HepG2 (cell line): ENCODE data around the gene TDG. TPM values are rescaled to one million over a fixed set of nuclear protein-coding genes. Genes with fewer than 3 reads are reported as not detected.

ENCODE experiments used
- ATF6 ChIP-seq: sonication (generic); formaldehyde crosslinking; conservative IDR thresholded peaks from 2 replicates; pipeline ENCODE4 v1.4.0; 2020; ENCODE audit warnings: missing genetic modification reagents
- CAMTA2 ChIP-seq: sonication (generic); formaldehyde crosslinking; IDR thresholded peaks from 2 replicates; pipeline ENCODE4 v1.4.0; 2020; ENCODE audit warnings: mild to moderate bottlenecking, missing genetic modification reagents, borderline replicate concordance
- HDAC1 ChIP-seq: sonication (generic); formaldehyde crosslinking; IDR thresholded peaks from 2 replicates; pipeline ENCODE4 v1.5.1; 2020; ENCODE audit warnings: mild to moderate bottlenecking, missing genetic modification reagents
- HOXA3 ChIP-seq: sonication (generic); formaldehyde crosslinking; IDR thresholded peaks from 2 replicates; pipeline ENCODE4 v1.5.0; 2020; ENCODE audit warnings: missing genetic modification reagents
- KAT7 ChIP-seq: IDR thresholded peaks from 2 replicates; pipeline ENCODE4 v1.6.1; 2018; ENCODE audit warnings: borderline replicate concordance, missing compliant biosample characterization
- KMT2A ChIP-seq: sonication (generic); formaldehyde crosslinking; IDR thresholded peaks from 2 replicates; pipeline ENCODE4 v1.4.0; 2020; ENCODE audit warnings: missing genetic modification reagents
- MTERF4 ChIP-seq: sonication (generic); formaldehyde crosslinking; IDR thresholded peaks from 2 replicates; pipeline ENCODE4 v1.8.0; 2023; ENCODE audit warnings: mild to moderate bottlenecking, missing genetic modification reagents
- NFIC ChIP-seq: IDR thresholded peaks from 2 replicates; pipeline ENCODE4 v1.6.1; 2012; ENCODE audit warnings: mild to moderate bottlenecking, low read length, inconsistent platforms
- NR1H2 ChIP-seq: sonication (generic); formaldehyde crosslinking; IDR thresholded peaks from 2 replicates; pipeline ENCODE4 v1.8.1; 2022; ENCODE audit warnings: low read depth, missing genetic modification reagents, borderline replicate concordance
- RBM39 ChIP-seq: fragments of 200-400 bp; formaldehyde crosslinking; IDR thresholded peaks from one replicate; pipeline ENCODE4 v1.6.1; 2018; ENCODE audit warnings: antibody characterized with exemption, mild to moderate bottlenecking, low read depth, low read length; ENCODE audit not compliant: poor library complexity, severe bottlenecking
- SETDB1 ChIP-seq: sonication (generic); formaldehyde crosslinking; IDR thresholded peaks from 2 replicates; pipeline ENCODE4 v1.5.1; 2020; ENCODE audit warnings: missing genetic modification reagents, mild to moderate bottlenecking, borderline replicate concordance
- SP1 ChIP-seq, 2 experiments: fragments of 450-650 bp in 1 of 2; sonication (generic) in 1 of 2; formaldehyde crosslinking in 1 of 2; IDR thresholded peaks; 2 replicates each; pipeline versions ENCODE4 v1.4.0 to v1.6.1; 2016 to 2020; ENCODE audit warnings: missing genetic modification reagents in 1 of 2
- THAP11 ChIP-seq: IDR thresholded peaks from 2 replicates; pipeline ENCODE4 v1.6.1; 2016; ENCODE audit warnings: missing biosample characterization, missing genetic modification reagents
- TOE1 ChIP-seq: sonication (generic); formaldehyde crosslinking; IDR thresholded peaks from 2 replicates; pipeline ENCODE4 v1.4.0; 2020; ENCODE audit warnings: mild to moderate bottlenecking, missing genetic modification reagents
- TOPORS ChIP-seq: sonication (generic); formaldehyde crosslinking; IDR thresholded peaks from 2 replicates; pipeline ENCODE4 v1.8.0; 2023; ENCODE audit warnings: mild to moderate bottlenecking, missing genetic modification reagents
- ZMYM4 ChIP-seq: sonication (generic); formaldehyde crosslinking; IDR thresholded peaks from 2 replicates; pipeline ENCODE4 v1.8.1; 2023; ENCODE audit warnings: mild to moderate bottlenecking, missing genetic modification reagents
- ZNF12 ChIP-seq: sonication (generic); formaldehyde crosslinking; IDR thresholded peaks from 2 replicates; pipeline ENCODE4 v1.5.0; 2020; ENCODE audit warnings: missing genetic modification reagents
- ZNF253 ChIP-seq: sonication (generic); formaldehyde crosslinking; IDR thresholded peaks from 2 replicates; pipeline ENCODE4 v1.8.0; 2022; ENCODE audit warnings: mild to moderate bottlenecking, missing genetic modification reagents, borderline replicate concordance
- ZNF331 ChIP-seq: sonication (generic); formaldehyde crosslinking; IDR thresholded peaks from 2 replicates; pipeline ENCODE4 v1.4.0; 2020; ENCODE audit warnings: missing genetic modification reagents
- ZNF460 ChIP-seq: sonication (generic); formaldehyde crosslinking; IDR thresholded peaks from 2 replicates; pipeline ENCODE4 v1.5.1; 2020; ENCODE audit warnings: missing genetic modification reagents, mild to moderate bottlenecking, borderline replicate concordance
- ZNF468 ChIP-seq: sonication (generic); formaldehyde crosslinking; IDR thresholded peaks from 2 replicates; pipeline ENCODE4 v1.8.0; 2022; ENCODE audit warnings: mild to moderate bottlenecking, moderate library complexity, missing genetic modification reagents
- ZNF496 ChIP-seq: sonication (generic); formaldehyde crosslinking; IDR thresholded peaks from 2 replicates; pipeline ENCODE4 v1.8.1; 2023; ENCODE audit warnings: mild to moderate bottlenecking, moderate library complexity, missing genetic modification reagents; ENCODE audit not compliant: insufficient replicate concordance
- ZNF503 ChIP-seq: sonication (generic); formaldehyde crosslinking; IDR thresholded peaks from 2 replicates; pipeline ENCODE4 v1.4.0; 2020; ENCODE audit warnings: missing genetic modification reagents
- ZNF713 ChIP-seq: sonication (generic); formaldehyde crosslinking; IDR thresholded peaks from 2 replicates; pipeline ENCODE4 v1.4.0; 2020; ENCODE audit warnings: mild to moderate bottlenecking, missing genetic modification reagents
- ZSCAN22 ChIP-seq: sonication (generic); formaldehyde crosslinking; IDR thresholded peaks from 2 replicates; pipeline ENCODE4 v1.4.0; 2020; ENCODE audit warnings: mild to moderate bottlenecking, missing genetic modification reagents
- polyA plus RNA-seq, 8 experiments: library from polyadenylated mRNA; depleted of rRNA in 3 of 8; stranded (reverse) in 7 of 8; unstranded in 1 of 8; fragments of >200 nt; fragmentation: Illumina TruSeq in 4 of 8; extraction: Trizol in 4 of 8; gene quantifications; 2 replicates each; pipeline versions ENCODE4 v1.2.1 to v1.2.3, GENCODE V29; 2011 to 2016; ENCODE audit warnings: low read depth in 4 of 8, missing spikeins in 1 of 8, mixed read lengths in 1 of 8; ENCODE audit not compliant: insufficient read depth in 1 of 8
- total RNA-seq, 5 experiments: library from RNA; depleted of rRNA; stranded (reverse); fragments of >200 nt; fragmentation: Illumina TruSeq; extraction: Trizol; gene quantifications; 2 replicates each; pipeline ENCODE4 v1.2.3, GENCODE V29; 2016; ENCODE audit warnings: low read depth in 1 of 5

TDG gene
- total and polyA plus RNA-seq, 2 of the 13 experiments (the other 11 are each of a cell fraction or from before 2014, with no cell fraction given), result 14.2 to 19.5 TPM

GRCh38 chr12:103965590-103966504, at the start of gene TDG (continued):
- TF ChIP-seq ATF6 (0 out of 2 replicates have a peak, but pooled peaks have one; percentile 69), RBM39 (peak; percentile 86), ZNF503 (CRISPR knock-in tag) (peak; percentile 75), NFIC (no peak), ZNF331 (CRISPR knock-in tag) (peak; percentile 71), CAMTA2 (CRISPR knock-in tag) (no peak), TOE1 (CRISPR knock-in tag) (no peak), ZNF460 (CRISPR knock-in tag) (peak; percentile 11; the same call in 1 of the 2 replicates), MTERF4 (CRISPR knock-in tag) (peak; percentile 68; the same call in 1 of the 2 replicates), ZNF496 (CRISPR knock-in tag) (no peak), ZNF253 (CRISPR knock-in tag) (0 out of 2 replicates have a peak, but pooled peaks have one; percentile 66), ZSCAN22 (CRISPR knock-in tag) (no peak), ZNF12 (CRISPR knock-in tag) (no peak), HDAC1 (CRISPR knock-in tag) (peak; percentile 96), KMT2A (CRISPR knock-in tag) (peak; percentile 92), THAP11 (CRISPR knock-in tag) (peak; percentile 95), SP1 (IDR thresholded peaks at IDR 0.05) (no peak), SP1 (CRISPR knock-in tag; IDR thresholded peaks at IDR 0.05) (peak; percentile 60; the same call in 1 of the 2 replicates), SETDB1 (CRISPR knock-in tag) (no peak), TOPORS (CRISPR knock-in tag) (0 out of 2 replicates have a peak, but pooled peaks have one; percentile 69), ZNF713 (CRISPR knock-in tag) (no peak), NR1H2 (CRISPR knock-in tag) (peak; percentile 92; the same call in 1 of the 2 replicates), ZNF468 (CRISPR knock-in tag) (0 out of 2 replicates have a peak, but pooled peaks have one; percentile 31), HOXA3 (CRISPR knock-in tag) (peak; percentile 87), ZMYM4 (CRISPR knock-in tag) (peak; percentile 94), KAT7 (CRISPR knock-in tag) (peak; percentile 97)
